Neural cell (in vitro differentiated cells): ENCODE data around the gene IL10RB. TPM values are rescaled to one million over a fixed set of nuclear protein-coding genes. Genes with fewer than 3 reads are reported as not detected.

ENCODE experiments used
- H2AFZ ChIP-seq: fragments of 200-600, 300-800 bp; sonication (generic), shearing (Covaris generic); 2 replicates; pipeline ENCODE4 v1.6.0; 2014; ENCODE audit warnings: low read depth, mild to moderate bottlenecking, antibody characterized with exemption, low read length, moderate library complexity
- H3F3A ChIP-seq: fragments of 200-600 bp; shearing (Covaris generic); 2 replicates; pipeline ENCODE4 v1.6.1; 2016; ENCODE audit warnings: mild to moderate bottlenecking, moderate library complexity, mixed read lengths, antibody characterized with exemption, low read length; ENCODE audit not compliant: insufficient read depth, poor library complexity, severe bottlenecking
- H3K27ac ChIP-seq: fragments of 200-600, 300-800 bp; sonication (generic), shearing (Covaris generic); 2 replicates; pipeline ENCODE4 v1.5.1; 2014; ENCODE audit warnings: mild to moderate bottlenecking, low read length, moderate library complexity
- H3K27me3 ChIP-seq: fragments of 300-800, 200-600 bp; sonication (generic), shearing (Covaris generic); 2 replicates; pipeline ENCODE4 v1.6.0; 2014; ENCODE audit warnings: mild to moderate bottlenecking, low read depth, low read length, moderate library complexity; ENCODE audit not compliant: insufficient read depth
- H3K36me3 ChIP-seq: fragments of 300-800, 200-600 bp; sonication (generic), shearing (Covaris generic); 2 replicates; pipeline ENCODE4 v1.5.1; 2014; ENCODE audit warnings: mild to moderate bottlenecking, antibody characterized with exemption, low read length, moderate library complexity; ENCODE audit not compliant: insufficient read depth
- H3K4me2 ChIP-seq: fragments of 300-800, 200-600 bp; sonication (generic), shearing (Covaris generic); 2 replicates; pipeline ENCODE4 v1.6.0; 2014; ENCODE audit warnings: mild to moderate bottlenecking, low read length
- H3K4me3 ChIP-seq: fragments of 300-800, 200-600 bp; sonication (generic), shearing (Covaris generic); 2 replicates; pipeline ENCODE4 v1.5.1; 2014; ENCODE audit warnings: mild to moderate bottlenecking, low read length, moderate library complexity
- H3K79me2 ChIP-seq: fragments of 200-600 bp; shearing (Covaris generic); replicated peaks from 2 replicates; pipeline ENCODE4 v1.6.0; 2014; ENCODE audit warnings: mild to moderate bottlenecking, low read length, moderate library complexity; ENCODE audit not compliant: insufficient read depth
- H3K9ac ChIP-seq: fragments of 300-800, 200-600 bp; sonication (generic), shearing (Covaris generic); 2 replicates; pipeline ENCODE4 v1.6.1; 2016; ENCODE audit warnings: mild to moderate bottlenecking, low read length, mixed read lengths
- H3K9me2 ChIP-seq: fragments of 200-600 bp; shearing (Covaris generic); 2 replicates; pipeline ENCODE4 v1.6.1; 2016; ENCODE audit warnings: mild to moderate bottlenecking, low read length, mixed read lengths; ENCODE audit not compliant: insufficient read depth
- H3K9me3 ChIP-seq: fragments of 200-600, 300-800 bp; sonication (generic), shearing (Covaris generic); 2 replicates; pipeline ENCODE4 v1.6.1; 2016; ENCODE audit warnings: mild to moderate bottlenecking, mixed run types, low read length, moderate library complexity, mixed read lengths
- H4K20me1 ChIP-seq: fragments of 200-600 bp; shearing (Covaris generic); 2 replicates; pipeline ENCODE4 v1.6.1; 2016; ENCODE audit warnings: mild to moderate bottlenecking, mixed run types; ENCODE audit not compliant: insufficient read depth
- CTCF ChIP-seq: fragments of 450-650 bp; IDR thresholded peaks from 2 replicates; pipeline ENCODE4 v1.5.1; 2014; ENCODE audit warnings: antibody characterized with exemption, mild to moderate bottlenecking, moderate library complexity; ENCODE audit not compliant: poor library complexity, severe bottlenecking
- EP300 ChIP-seq: fragments of 450-650 bp; conservative IDR thresholded peaks from 2 replicates; pipeline ENCODE4 v1.6.1; 2014; ENCODE audit warnings: antibody characterized with exemption, mild to moderate bottlenecking, moderate library complexity; ENCODE audit not compliant: poor library complexity, severe bottlenecking
- EZH2 ChIP-seq: fragments of 200-600, 300-800 bp; shearing (Covaris generic), sonication (generic); IDR thresholded peaks from 2 replicates; pipeline ENCODE4 v1.6.1; 2014; ENCODE audit warnings: antibody characterized with exemption, low read length, borderline replicate concordance, mild to moderate bottlenecking; ENCODE audit not compliant: insufficient read depth, poor library complexity, severe bottlenecking
- MXI1 ChIP-seq: fragments of 450-650 bp; conservative IDR thresholded peaks from 2 replicates; pipeline ENCODE4 v1.6.1; 2014; ENCODE audit warnings: antibody characterized with exemption, mild to moderate bottlenecking; ENCODE audit not compliant: poor library complexity, severe bottlenecking
- POLR2AphosphoS5 ChIP-seq: IDR thresholded peaks from 2 replicates; pipeline ENCODE4 v1.6.1; 2012
- RAD21 ChIP-seq: fragments of 450-650 bp; conservative IDR thresholded peaks from 2 replicates; pipeline ENCODE4 v1.6.1; 2014; ENCODE audit warnings: antibody characterized with exemption, mild to moderate bottlenecking, moderate library complexity
- REST ChIP-seq: IDR thresholded peaks from 2 replicates; pipeline ENCODE4 v1.6.1; 2012; ENCODE audit warnings: borderline replicate concordance
- SMC3 ChIP-seq: fragments of 450-650 bp; conservative IDR thresholded peaks from 2 replicates; pipeline ENCODE4 v1.6.1; 2014; ENCODE audit warnings: antibody characterized with exemption, mild to moderate bottlenecking, moderate library complexity; ENCODE audit not compliant: poor library complexity
- TAF1 ChIP-seq: IDR thresholded peaks from 2 replicates; pipeline ENCODE4 v1.6.1; 2012; ENCODE audit warnings: low read depth
- polyA plus RNA-seq: library from polyadenylated mRNA; depleted of rRNA; stranded (reverse); fragments of >200 nt; gene quantifications from 2 replicates; pipeline ENCODE4 v1.2.3, GENCODE V29; 2014

The IL10RB gene
- polyA plus RNA-seq, 1 donor from 2014 or later, result 6.0 TPM

DNA sequence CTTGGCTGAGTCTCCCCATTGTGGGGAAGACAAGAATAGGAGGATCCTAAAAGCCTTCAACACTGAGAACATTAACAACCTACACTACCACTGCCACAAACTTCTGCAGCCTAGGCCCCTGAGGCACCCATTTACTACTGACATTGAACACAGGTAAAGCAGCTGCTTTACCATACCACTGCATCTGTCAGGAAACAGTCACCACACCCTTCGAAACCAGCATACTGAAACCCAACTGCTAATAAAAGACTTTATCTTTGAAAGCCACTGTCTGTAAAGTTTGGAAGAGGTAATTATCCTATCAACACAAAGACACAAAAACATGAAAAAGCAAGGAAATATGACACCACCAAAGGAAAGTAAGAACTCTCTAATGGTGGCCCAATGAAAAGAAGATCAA lies 66.0 kb downstream of the IL10RB start:
- Histone ChIP-seq H3K9ac (no peak overlapping the region), H3K79me2 (peaks cover 41% of the 10 kb centered on the region), H3K9me2 (no peaks in the 10 kb centered on the region), H3K27ac (no peak overlapping the region), H3K36me3 (no peaks in the 10 kb centered on the region), H3K9me3 (peaks cover 10% of the 10 kb centered on the region), H3F3A (no peaks in the 10 kb centered on the region), H2AFZ (no peak overlapping the region), H3K27me3 (no peaks in the 10 kb centered on the region), H4K20me1 (no peaks in the 10 kb centered on the region), H3K4me3 (no peak overlapping the region), H3K4me2 (no peak overlapping the region)
- TF ChIP-seq REST (no peak), TAF1 (no peak), SMC3 (no peak), EZH2 (no peak), MXI1 (no peak), EP300 (no peak), CTCF (no peak), POLR2AphosphoS5 (no peak), RAD21 (no peak)

- no peak overlapping the region for H3K4me3 ChIP-seq
- H3F3A ChIP-seq, result no peaks in the 10 kb centered on the region
- H3K79me2 ChIP-seq, result peaks cover 27% of the 10 kb centered on the region
- H3K27ac ChIP-seq, result no peak overlapping the region
- no peak overlapping the region for H3K4me2 ChIP-seq
- no peak overlapping the region for H3K9ac ChIP-seq
- H2AFZ ChIP-seq, result no peak overlapping the region
- TF ChIP-seq CTCF (no peak), POLR2AphosphoS5 (no peak), RAD21 (no peak), MXI1 (no peak), REST (no peak), TAF1 (no peak), EZH2 (no peak), EP300 (no peak), SMC3 (no peak)
- H3K9me2 ChIP-seq, result no peaks in the 10 kb centered on the region
- H3K27me3 ChIP-seq, result no peaks in the 10 kb centered on the region
- no peaks in the 10 kb centered on the region for H3K36me3 ChIP-seq
- no peaks in the 10 kb centered on the region for H4K20me1 ChIP-seq
- H3K9me3 ChIP-seq, result peaks cover 10% of the 10 kb centered on the region
Measured at GRCh38 chr21:33334191-33334590, 68.0 kb downstream of the IL10RB start.
